GM12865 (cell line): ENCODE measurements around the gene SLFN11.
A peak's percentile ranks its signal among the peaks of the same experiment; 100 is the strongest.

Experiments
- DNase-seq: peaks from one replicate; pipeline ENCODE4 v3.0.0; 2010; ENCODE audit warnings: low read depth
- H3K4me3 ChIP-seq: 2 replicates; pipeline ENCODE4 v1.5.1; 2011; ENCODE audit warnings: mild to moderate bottlenecking, low read depth, low read length, control low read depth
- CTCF ChIP-seq: IDR thresholded peaks from 2 replicates; pipeline ENCODE4 v1.5.1; 2011; ENCODE audit warnings: low read length, control low read depth, low read depth, inconsistent platforms; ENCODE audit not compliant: insufficient read depth; ENCODE audit errors: missing control alignments

Gene SLFN11

GRCh38 chr17:35390663-35391062 is 17.2 kb upstream of the SLFN11 start:
- no peak for TF ChIP-seq CTCF
- DNase-seq, result no peak
- no peak overlapping the region for H3K4me3 ChIP-seq

GRCh38 chr17:35390156-35390555 is 16.7 kb upstream of the SLFN11 start:
- no peak overlapping the region for H3K4me3 ChIP-seq
- DNase-seq, result no peak
- no peak for TF ChIP-seq CTCF

- H3K4me3 ChIP-seq, result no peak overlapping the region
- no peak for DNase-seq
- no peak for TF ChIP-seq CTCF
These were observed 14.1 kb upstream of the SLFN11 start for GRCh38 chr17:35387496-35387895.

- no peak for DNase-seq
- TF ChIP-seq CTCF, result no peak
These were observed 4.3 kb upstream of the SLFN11 start for GRCh38 chr17:35377706-35378105.

GRCh38 chr17:35377068-35377467 is 3.6 kb upstream of the SLFN11 start:
- H3K4me3 ChIP-seq, result no peak overlapping the region
- no peak for DNase-seq
- no peak for TF ChIP-seq CTCF

More at GRCh38 chr17:35377706-35378105, 4.3 kb upstream of the SLFN11 start:
- no peak overlapping the region for H3K4me3 ChIP-seq

GRCh38 chr17:35376245-35376644 is 2.8 kb upstream of the SLFN11 start:
- TF ChIP-seq CTCF, result no peak
- no peak overlapping the region for H3K4me3 ChIP-seq
- DNase-seq, result no peak

GRCh38 chr17:35374766-35375344 is 1.4 kb upstream of the SLFN11 start:
- DNase-seq, result no peak
- H3K4me3 ChIP-seq, result peak overlapping the region; percentile 72
- TF ChIP-seq CTCF, result no peak
